GM19455 (cell line): ENCODE measurements around the gene SLC24A3.

Source experiments
- ATAC-seq: cut with Tn5 transposase; IDR thresholded peaks from one replicate; pipeline ENCODE4 v1.9.1; 2021; ENCODE audit not compliant: unreplicated experiment

The SLC24A3 gene

GRCh38 chr20:19301142-19301541 is 88.7 kb downstream of the SLC24A3 start:
- ATAC-seq = no peak

DNA sequence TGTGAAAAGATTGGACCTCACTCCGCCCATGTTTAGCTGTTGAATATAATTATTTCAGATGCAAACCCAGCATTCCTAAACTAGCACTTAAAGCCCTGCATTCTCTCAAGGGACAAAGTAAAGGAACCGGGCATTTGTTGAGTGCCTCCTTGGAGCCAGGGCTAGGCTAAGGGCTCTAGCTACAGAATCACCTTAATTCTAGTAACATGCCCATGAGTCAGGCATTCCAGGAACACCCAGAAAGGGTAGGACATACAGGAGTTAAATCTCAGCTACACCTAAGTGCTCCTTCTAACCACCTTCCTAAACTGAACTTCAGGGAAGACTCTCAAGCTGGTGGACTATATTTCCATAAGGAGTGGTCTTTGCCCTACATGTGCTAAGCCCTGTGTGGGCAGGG is 89.4 kb downstream of the SLC24A3 start:
- no peak for ATAC-seq

- no peak for ATAC-seq
Observed at GRCh38 chr20:19302714-19303113, 90.3 kb downstream of the SLC24A3 start.

- no peak for ATAC-seq
Observed at GRCh38 chr20:19304389-19304788, 91.9 kb downstream of the SLC24A3 start.

DNA sequence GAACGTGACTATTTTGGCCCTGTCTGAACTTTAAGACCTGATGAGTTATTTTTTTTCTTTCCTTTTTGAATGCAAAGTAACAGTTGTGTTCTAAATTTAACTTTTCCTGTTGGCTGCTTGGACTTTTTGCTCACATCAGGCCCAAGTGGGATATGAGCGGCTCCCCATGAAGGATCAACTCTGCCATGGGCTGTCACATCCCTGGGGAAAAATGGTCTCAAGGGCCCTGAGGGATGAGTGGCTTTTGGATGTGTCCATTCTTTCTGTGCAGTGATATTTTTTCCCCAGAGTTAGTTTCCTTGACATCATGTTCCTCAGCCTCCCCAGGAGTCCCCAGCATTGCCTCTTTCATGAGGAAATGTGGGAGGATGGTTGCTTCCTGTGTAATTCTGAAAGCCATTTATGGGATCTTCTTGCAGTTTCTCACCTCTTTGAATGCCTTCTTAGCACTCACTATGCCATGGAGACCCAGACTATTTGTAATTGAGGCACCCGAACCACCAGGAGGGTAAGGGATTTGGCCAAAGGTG is 92.5 kb downstream of the SLC24A3 start:
- no peak for ATAC-seq

DNA sequence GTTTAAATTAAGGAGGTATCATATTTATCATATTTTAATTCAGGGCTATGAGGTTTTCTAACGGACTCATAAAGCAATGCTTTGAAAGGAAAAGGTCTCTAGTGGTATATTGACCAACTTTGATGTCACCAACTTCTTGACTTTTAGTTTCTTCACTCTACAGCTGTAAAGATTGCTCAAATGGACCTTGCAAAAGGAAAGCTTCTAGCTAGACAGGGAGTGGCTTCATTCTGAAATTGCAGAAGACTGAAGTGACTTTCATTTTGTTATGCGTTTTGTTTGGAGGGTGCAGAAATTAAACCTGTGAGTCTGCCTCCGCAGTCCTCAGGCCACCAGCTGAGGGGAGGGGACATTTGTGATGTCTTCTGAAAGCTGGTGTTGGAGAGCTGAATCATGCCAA is 95.7 kb downstream of the SLC24A3 start:
- ATAC-seq = no peak

- ATAC-seq = no peak
Observed at GRCh38 chr20:19310541-19310940, 98.1 kb downstream of the SLC24A3 start.

- ATAC-seq = no peak
Observed at GRCh38 chr20:19313342-19314069, 101.1 kb downstream of the SLC24A3 start.

DNA sequence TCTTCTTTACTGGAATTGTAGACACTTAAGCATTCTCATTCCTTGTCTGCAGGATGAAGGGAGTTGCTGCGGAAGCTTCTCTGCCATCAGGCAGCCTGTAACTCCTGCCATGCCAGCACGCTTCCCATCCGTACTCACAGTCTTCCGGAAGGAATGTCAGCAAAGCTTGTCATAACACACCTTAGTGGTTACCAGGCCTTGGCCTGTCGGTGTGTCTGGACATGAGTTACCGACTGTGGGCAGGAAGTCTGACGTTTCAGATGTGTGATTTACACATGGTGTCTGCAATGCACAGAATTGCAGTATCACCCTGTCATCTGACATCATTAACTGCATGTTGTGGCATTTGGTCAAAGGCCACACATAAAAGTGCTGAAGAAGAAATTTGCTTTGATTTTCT is 102.2 kb downstream of the SLC24A3 start:
- ATAC-seq = no peak

- ATAC-seq = no peak
Observed at GRCh38 chr20:19317237-19318069, 105.0 kb downstream of the SLC24A3 start.

DNA sequence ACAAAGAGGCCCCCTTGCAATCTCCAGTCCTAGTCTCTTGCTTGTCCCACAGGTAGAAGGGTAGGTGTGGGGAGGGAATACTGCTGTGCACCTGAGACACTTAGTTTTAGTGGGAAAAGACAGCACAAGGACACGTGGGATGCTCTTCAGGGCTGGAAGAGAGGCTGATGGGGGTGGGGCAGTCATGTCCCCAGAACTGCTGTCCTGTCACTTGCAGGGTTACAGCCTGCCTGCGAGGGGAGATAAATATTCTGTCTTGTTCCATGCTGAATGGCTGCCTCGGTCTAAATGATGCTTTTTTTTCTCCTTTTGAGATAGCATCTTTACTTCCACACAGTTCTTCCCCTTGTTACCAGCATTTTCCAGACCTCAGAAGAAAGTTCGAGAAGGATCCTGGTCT is 106.2 kb downstream of the SLC24A3 start:
- no peak for ATAC-seq

GRCh38 chr20:19320005-19320404 is 107.6 kb downstream of the SLC24A3 start:
- no peak for ATAC-seq

DNA sequence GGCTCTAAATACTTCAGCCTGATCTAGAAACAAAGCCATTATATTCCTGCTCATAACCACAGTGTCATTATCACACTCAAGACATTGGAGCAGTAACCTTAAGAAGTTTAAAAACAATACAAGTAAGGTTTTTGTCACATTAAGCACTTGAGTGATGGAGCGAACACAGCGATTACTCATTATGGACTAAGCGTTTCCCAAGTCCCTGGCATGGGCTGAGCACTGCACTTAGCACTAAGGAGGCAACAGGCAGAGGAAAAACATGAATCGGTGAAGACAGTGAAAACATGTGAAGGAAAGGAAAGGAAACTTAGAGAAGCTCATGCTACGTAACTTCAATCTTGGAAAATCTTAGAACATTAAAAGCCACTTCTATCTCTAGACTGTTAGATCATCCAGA is 108.7 kb downstream of the SLC24A3 start:
- no peak for ATAC-seq

DNA sequence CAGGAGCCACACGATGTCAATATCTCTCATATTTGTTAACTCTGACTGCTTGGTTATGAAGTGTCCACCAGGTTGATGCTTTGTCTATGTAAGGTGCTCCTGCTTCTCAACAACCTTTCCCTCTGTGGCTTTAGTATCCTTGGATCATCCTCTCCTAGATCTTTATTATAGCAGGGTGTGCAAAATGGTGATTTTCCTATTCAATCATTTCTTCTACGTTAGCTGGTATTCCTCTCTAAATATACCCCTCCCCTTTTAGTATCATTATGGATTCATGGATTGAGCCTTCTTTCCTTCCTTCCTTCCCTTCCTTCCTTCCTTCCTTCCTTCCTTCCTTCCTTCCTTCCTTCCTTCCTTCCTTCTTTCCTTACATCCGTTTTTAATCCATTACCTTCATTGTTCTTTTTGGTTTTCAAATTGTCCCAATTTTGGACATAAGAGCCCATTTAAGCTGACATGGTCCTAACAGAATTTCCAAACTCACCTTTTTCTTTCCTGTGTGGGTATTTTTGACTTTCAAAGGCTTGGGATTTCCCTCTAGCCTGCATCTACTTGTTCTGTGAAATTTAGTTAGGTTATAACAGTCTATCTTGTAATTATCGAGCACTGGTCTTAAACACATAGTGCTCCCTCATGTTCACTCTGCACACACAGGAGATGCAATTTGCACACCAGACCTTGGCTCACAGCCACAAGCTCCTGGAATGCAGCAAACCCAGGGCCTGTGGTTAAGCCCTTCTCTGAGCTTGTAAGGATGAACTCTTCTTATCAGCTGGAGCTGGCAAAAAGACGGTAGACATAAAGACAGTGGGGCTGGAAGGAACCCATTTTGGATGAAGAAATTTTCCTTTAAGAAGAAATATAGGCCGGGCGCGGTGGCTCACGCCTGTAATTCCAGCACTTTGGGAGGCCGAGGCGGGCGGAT is 109.9 kb downstream of the SLC24A3 start:
- no peak for ATAC-seq

DNA sequence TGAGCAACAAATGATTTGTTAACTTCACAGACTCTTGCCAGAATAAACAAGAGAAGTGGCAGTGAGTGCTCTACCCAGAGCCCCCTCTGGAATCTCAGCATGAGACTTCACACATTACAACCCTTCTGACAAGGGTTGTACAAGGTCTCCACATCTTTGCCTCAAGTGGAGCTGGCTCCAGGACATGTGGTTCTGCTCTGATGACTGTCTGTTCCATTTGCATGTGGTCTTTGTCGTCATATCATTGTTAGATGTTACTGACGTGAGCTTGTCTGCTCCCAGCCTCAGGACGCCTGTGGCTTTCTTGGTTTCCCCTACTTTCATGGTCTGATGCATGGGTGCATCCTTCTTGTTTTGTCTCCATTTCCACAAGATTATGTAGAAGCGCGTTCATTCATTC is 115.0 kb downstream of the SLC24A3 start:
- ATAC-seq = no peak

DNA sequence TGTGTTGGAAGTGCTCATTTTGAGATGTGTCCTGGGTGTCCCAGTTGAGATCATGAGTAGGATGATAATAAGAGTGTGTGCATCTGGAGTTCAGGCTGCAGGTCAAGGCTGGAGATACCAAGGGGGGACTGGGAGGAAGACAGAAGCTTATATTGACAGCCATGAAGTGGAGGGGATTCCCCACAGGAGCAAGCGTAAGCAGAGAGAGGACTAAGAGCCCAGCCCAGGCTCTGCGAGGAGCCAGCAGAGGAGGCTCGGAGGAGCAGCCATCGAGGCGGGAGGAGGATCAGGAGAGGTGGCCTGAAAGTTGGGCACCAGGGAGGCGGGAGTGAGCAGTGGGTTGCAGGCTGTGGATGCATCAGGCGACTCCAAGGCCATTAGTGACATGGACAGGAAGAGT is 116.2 kb downstream of the SLC24A3 start:
- ATAC-seq = no peak

DNA sequence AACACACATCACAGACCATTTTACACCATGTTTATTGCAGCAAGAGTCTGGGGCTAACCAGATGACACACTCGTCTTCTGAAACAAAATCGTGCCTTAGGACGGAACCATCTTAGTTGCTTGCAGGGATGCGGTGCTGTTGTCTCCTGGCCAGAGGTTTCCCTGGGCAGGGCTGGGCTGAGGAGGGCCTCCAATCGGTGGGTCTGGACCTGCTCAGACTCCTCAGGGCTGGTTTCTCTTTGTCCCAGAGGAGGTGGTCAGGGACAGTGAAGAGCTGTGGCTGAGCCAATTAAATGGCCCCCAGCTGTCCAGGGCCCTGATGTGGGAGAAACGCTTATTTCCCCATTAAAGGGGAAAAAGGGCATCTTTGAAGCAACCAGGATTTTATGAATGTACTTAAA is 117.6 kb downstream of the SLC24A3 start:
- ATAC-seq = no peak

DNA sequence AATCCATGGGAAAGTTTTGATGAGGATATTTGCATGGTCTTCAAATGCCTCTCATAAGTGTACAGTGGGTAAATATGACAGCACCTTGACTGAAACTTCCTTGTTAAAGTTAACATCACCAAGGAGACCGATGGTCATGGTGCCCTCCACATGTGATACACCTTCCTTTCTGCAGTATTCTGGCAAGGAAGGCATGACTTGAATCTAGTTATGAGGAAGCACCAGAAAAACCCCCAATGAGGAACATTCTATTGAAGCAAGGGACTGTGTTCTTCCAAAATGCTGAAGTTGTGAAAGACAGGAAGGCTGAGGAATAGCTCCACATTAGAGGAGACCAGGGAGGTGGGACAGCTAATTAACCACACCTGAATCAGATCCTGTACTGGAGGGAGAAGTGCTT is 118.3 kb downstream of the SLC24A3 start:
- ATAC-seq = no peak

- no peak for ATAC-seq
Observed at GRCh38 chr20:19333563-19333962, 121.1 kb downstream of the SLC24A3 start.

- ATAC-seq = no peak
Observed at GRCh38 chr20:19335341-19335740, 122.9 kb downstream of the SLC24A3 start.

DNA sequence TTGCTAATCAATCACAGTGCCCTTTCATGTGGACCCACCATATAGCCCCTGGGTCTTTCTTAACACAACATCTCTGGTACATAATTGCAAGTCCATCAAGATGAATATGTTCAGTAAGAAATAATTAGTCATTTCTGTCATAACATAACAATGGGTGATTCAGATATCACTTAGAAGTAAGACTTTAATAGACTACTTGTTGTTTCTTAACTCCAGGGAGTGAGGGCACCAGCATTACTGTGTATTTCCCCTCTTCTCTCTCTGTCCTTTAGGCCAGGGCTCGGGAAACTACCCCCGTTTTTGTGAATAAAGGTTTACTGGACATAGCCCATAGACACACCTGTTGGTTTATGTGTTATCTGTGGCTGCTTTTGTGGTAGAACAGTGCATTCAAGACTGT is 123.5 kb downstream of the SLC24A3 start:
- ATAC-seq = no peak
